K562 treated with DMSO at 1 percent for 4 hours (cell line): ENCODE data around the gene CGRRF1. TPM values are rescaled to one million over a fixed set of nuclear protein-coding genes. Genes with fewer than 3 reads are reported as not detected.

Experiments
- total RNA-seq: library from RNA; unstranded; fragments of 300-600 nt; gene quantifications from 2 replicates; pipeline ENCODE4 v1.2.3, GENCODE V29; 2022; ENCODE audit not compliant: insufficient read depth

Gene CGRRF1, protein sequence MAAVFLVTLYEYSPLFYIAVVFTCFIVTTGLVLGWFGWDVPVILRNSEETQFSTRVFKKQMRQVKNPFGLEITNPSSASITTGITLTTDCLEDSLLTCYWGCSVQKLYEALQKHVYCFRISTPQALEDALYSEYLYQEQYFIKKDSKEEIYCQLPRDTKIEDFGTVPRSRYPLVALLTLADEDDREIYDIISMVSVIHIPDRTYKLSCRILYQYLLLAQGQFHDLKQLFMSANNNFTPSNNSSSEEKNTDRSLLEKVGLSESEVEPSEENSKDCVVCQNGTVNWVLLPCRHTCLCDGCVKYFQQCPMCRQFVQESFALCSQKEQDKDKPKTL
- 1.3 and 2.6 TPM in 2 replicates for total RNA-seq

DNA sequence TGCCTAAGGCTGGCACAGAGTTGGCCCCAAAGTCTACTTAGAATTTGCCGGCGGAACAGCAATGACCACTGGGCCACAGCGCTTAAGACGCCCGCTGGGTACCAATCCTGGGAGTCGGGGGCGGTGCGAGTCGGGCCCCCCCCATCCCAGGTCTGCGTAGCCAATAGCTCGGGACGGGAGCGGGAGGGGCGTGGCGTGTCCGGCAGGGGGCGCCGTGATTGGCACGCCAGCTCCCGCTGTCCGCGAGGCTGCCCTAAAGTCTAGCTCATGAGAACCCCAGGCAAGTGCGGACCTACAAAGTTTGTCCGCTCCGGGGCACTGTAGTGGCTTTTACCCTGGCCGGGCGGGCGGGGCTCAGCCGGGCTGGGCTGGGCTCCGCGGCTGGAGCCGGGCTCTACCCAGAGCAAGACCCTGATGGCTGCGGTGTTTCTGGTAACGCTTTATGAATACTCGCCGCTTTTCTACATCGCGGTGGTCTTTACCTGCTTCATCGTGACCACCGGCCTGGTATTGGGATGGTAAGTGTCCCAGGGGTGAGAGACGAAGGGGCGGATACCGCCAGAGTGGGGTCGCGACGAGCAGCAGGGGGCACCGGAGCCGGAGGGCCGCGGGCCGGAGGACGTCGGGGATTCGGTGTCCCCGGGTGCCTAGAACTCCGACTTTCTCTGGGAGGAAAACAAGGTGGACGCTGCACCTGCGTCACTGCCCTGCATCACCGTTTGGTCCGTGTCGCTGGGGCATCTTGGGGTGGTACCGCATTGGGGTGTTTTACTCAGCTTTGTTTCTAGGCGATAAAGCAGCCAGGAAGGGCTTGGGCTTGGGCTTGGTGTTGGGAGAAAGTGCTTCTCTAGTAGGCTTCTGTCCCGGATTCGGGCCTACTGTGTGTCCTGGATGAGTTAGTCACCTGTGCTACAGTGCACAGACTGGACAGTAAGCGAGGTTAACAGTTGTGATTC is at the start of gene CGRRF1:
Gene CGRRF1 (plus strand): TSS at position 361 of the 956 bp plus-strand sequence. CDS start 54 bp downstream, at position 415.

GRCh38 chr14:54488646-54489317 is 20.9 kb upstream of the CGRRF1 start, which contains the start of gene GMFB:
Gene GMFB (minus strand): TSS chr14:54488980. CDS start chr14:54488927, 53 bp downstream.

DNA sequence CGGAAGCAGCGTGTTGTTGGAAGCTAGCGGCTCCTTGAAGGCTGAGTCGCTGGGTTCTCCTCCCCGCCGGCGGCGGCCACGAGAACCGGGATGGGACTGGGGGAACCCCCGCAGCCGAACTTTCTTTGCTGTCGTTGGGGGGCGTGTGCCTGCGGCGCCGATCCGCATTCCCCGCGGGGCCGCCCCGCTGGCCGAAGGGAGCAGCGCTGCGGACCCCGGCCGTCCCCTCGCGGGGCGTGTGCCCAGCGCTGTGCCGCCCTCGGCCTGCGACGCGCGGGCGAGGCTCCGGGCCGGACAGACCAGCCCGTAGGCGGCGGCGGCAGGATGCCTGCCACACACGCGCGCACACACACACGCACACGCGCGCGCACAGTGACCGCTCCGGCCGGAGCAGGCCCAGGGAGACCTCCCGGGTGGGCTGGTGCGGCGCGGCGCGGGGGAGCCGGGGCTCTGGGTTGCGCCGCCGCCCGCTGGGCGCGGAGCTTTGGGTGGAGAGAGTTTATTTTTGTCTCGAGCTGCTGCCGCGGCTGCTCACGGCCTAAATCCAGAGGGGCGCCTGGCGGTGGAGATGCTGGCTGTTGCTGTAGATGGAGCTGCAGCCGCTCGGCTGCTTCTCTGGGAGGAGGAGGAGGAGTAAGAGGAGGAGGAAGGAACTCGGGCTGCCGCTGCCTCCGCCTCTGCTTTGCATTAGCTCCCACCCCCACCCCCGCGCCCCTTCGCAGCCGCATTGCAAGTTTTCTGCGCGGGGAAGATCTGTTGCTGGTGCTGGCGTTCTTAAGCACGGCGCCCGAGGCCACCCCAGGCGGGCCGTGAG is 56.9 kb downstream of the CGRRF1 start, which contains the start of gene SAMD4A:
Gene SAMD4A (plus strand): TSS at position 719 of the 814 bp plus-strand sequence. CDS start 789 bp downstream, outside the sequence.

Other genes starting within 250 kb of the CGRRF1 start
- 35.5 and 47.5 TPM in 2 replicates for gene CDKN3, start 112.9 kb upstream of the CGRRF1 start, total RNA-seq
- gene CNIH1, start 68.5 kb upstream of the CGRRF1 start, total RNA-seq, result 56.3 and 82.0 TPM in 2 replicates
- gene GMFB, start 20.9 kb upstream of the CGRRF1 start, total RNA-seq, result 9.0 and 12.0 TPM in 2 replicates
- gene SAMD4A, start 57.2 kb downstream of the CGRRF1 start, total RNA-seq, result 4.4 and 5.5 TPM in 2 replicates